Fibroblast of lung (primary cell): ENCODE measurements around the gene HNRNPA2B1.

Source experiments
- CTCF ChIP-seq, 2 donors: IDR thresholded peaks in 1 of 2; conservative IDR thresholded peaks in 1 of 2; 1 replicate in 1 of 2; 2 replicates in 1 of 2; pipeline ENCODE4 v1.5.1; 2011 to 2012; ENCODE audit warnings: low read length in 2 of 2, control low read depth in 1 of 2, inconsistent platforms in 1 of 2, low read depth in 1 of 2, mild to moderate bottlenecking in 1 of 2
- EZH2 ChIP-seq: IDR thresholded peaks from 2 replicates; pipeline ENCODE4 v1.5.1; 2012; ENCODE audit warnings: low read length, control low read depth, mild to moderate bottlenecking; ENCODE audit errors: missing control alignments

- no peak for TF ChIP-seq CTCF (conservative IDR thresholded peaks at IDR 0.05 in 1 of 2, IDR thresholded peaks at IDR 0.05 in 1 of 2; ENCODE audit: low read depth in 1 of 2, low read length in 2 of 2)
- no peak for TF ChIP-seq EZH2
Observed at GRCh38 chr7:26188206-26188956, 12.2 kb downstream of the HNRNPA2B1 start.
